Stomach (tissue), 9 donors: ENCODE results near the gene WDR70. TPM values are rescaled to one million over a fixed set of nuclear protein-coding genes. Genes with fewer than 3 reads are reported as not detected.

Source experiments
- DNase-seq, 2 donors: peaks; one replicate each; pipeline versions ENCODE4 v3.0.0 to v3.0.0-alpha.2; 2013 to 2019
- H3K27ac ChIP-seq, 5 donors: fragments of 200-600 bp in 4 of 5; sonication (generic) in 4 of 5; one replicate each; pipeline ENCODE4 v1.5.1; 2013 to 2019; ENCODE audit warnings: mild to moderate bottlenecking in 1 of 5, moderate library complexity in 1 of 5
- H3K27me3 ChIP-seq, 3 donors: fragments of 200-600 bp; sonication (generic); one replicate each; pipeline ENCODE4 v1.5.1; 2017 to 2019; ENCODE audit warnings: mixed run types in 1 of 3
- H3K36me3 ChIP-seq, 4 donors: fragments of 200-600 bp; sonication (generic); 1 replicate in 3 of 4; 2 replicates in 1 of 4; pipeline ENCODE4 v1.5.1; 2016 to 2019
- H3K4me1 ChIP-seq, 4 donors: fragments of 200-600 bp; sonication (generic); one replicate each; pipeline ENCODE4 v1.5.1; 2016 to 2019
- H3K4me3 ChIP-seq, 4 donors: fragments of 200-600 bp; sonication (generic) in 3 of 4; one replicate each; pipeline ENCODE4 v1.5.1; 2016 to 2019; ENCODE audit warnings: mild to moderate bottlenecking in 1 of 4
- H3K9me3 ChIP-seq, 4 donors: fragments of 200-600 bp; sonication (generic); one replicate each; pipeline ENCODE4 v1.5.1; 2016 to 2019
- CTCF ChIP-seq, 7 experiments: fragments of 450-650 bp in 4 of 7; fragments of 200-600 bp in 3 of 7; sonication (generic) in 3 of 7; IDR thresholded peaks; one replicate each; pipeline ENCODE4 v1.5.1; 2016 to 2019; ENCODE audit warnings: antibody characterized with exemption in 7 of 7, control low read depth in 2 of 7, mild to moderate bottlenecking in 1 of 7
- EP300 ChIP-seq: sonication (generic); formaldehyde crosslinking; IDR thresholded peaks from one replicate; pipeline ENCODE4 v1.6.1; 2017; ENCODE audit warnings: antibody characterized with exemption
- POLR2A ChIP-seq, 4 donors: fragments of 450-650 bp; IDR thresholded peaks; one replicate each; pipeline ENCODE4 v1.6.1; 2016; ENCODE audit warnings: antibody characterized with exemption in 4 of 4, control low read depth in 2 of 4, mild to moderate bottlenecking in 1 of 4, moderate library complexity in 1 of 4
- POLR2AphosphoS5 ChIP-seq, 3 donors: sonication (generic); formaldehyde crosslinking; IDR thresholded peaks; one replicate each; pipeline ENCODE4 v1.6.1; 2016; ENCODE audit warnings: antibody characterized with exemption in 3 of 3
- WGBS, 5 donors: extraction: QIAGEN DNeasy Blood & Tissue Kit in 3 of 5; methylation state at CpG; one replicate each; pipeline versions ENCODE4 v1.1.5 to v1.1.7; 2013 to 2018; 5-methylcytosine and 5-hydroxymethylcytosine counted together
- intact Hi-C: fragments of 100-400 bp; cut with DNase I; formaldehyde crosslinking; loops from one replicate; pipeline ENCODE4 v1.15.1; 2023; ENCODE audit warnings: low total_unique reads
- polyA plus RNA-seq, 3 donors: library from polyadenylated mRNA; stranded (reverse); fragments of 200-250 nt; gene quantifications; one replicate each; pipeline ENCODE4 v1.2.3, GENCODE V29; 2013
- total RNA-seq, 5 donors: library from RNA; depleted of rRNA; stranded (reverse); fragments of >200 nt; gene quantifications; one replicate each; pipeline versions ENCODE4 v1.1.0 to v1.2.3, GENCODE V29; 2014 to 2016
- donor health status: healthy with polysubstance abuse.
- donor health status: Bipolar disorder and iron deficiency.
- donor health status: healthy.

The WDR70 gene
- total and polyA plus RNA-seq, 8 donors, result 13.0 to 131 (median 35.0) TPM

GRCh38 chr5:37533851-37534250, 154.7 kb downstream of the WDR70 start:
- intact Hi-C loops, result no loop called here

GRCh38 chr5:37539459-37539858, 160.3 kb downstream of the WDR70 start:
- intact Hi-C loops, result no loop called here
- Histone ChIP-seq H3K27me3 (no peaks in the 10 kb centered on the region), H3K27ac (no peak overlapping the region), H3K36me3 (peaks cover 0 to 7% (median 0%) of the 10 kb centered on the region in 4 donors), H3K9me3 (no peaks in the 10 kb centered on the region), H3K4me3 (no peak overlapping the region), H3K4me1 (no peaks in the 10 kb centered on the region)
- 92 to 98% (median 97%) methylated on average over 3 of the region's 3 CpGs for WGBS, 5 donors
- no peak for DNase-seq
- no peak for TF ChIP-seq CTCF (IDR thresholded peaks at IDR 0.05)

More at GRCh38 chr5:37533851-37534250, 154.7 kb downstream of the WDR70 start:
- H3K9me3 ChIP-seq, result peaks cover 0 to 3% (median 0%) of the 10 kb centered on the region in 4 donors
- DNase-seq, result no peak
- H3K27me3 ChIP-seq, result no peaks in the 10 kb centered on the region
- H3K4me3 ChIP-seq, result no peak overlapping the region
- no peak overlapping the region for H3K27ac ChIP-seq
- peaks cover 0 to 28% (median 14%) of the 10 kb centered on the region in 4 donors for H3K36me3 ChIP-seq
- no peaks in the 10 kb centered on the region for H3K4me1 ChIP-seq
- TF ChIP-seq EP300 (no peak), POLR2AphosphoS5 (IDR thresholded peaks at IDR 0.05) (no peak), CTCF (IDR thresholded peaks at IDR 0.05) (no peak), POLR2A (IDR thresholded peaks at IDR 0.05) (no peak)
- 97 to 100% (median 98%) methylated on average over 5 to 6 of the region's 6 CpGs for WGBS, 5 donors

GRCh38 chr5:37543216-37543615, 164.1 kb downstream of the WDR70 start:
- no peaks in the 10 kb centered on the region for H3K9me3 ChIP-seq
- no peak for DNase-seq
- no peaks in the 10 kb centered on the region for H3K27me3 ChIP-seq
- peaks cover 0 to under 1% (median 0%) of the 10 kb centered on the region in 4 donors for H3K36me3 ChIP-seq
- intact Hi-C loops, result no loop called here
- H3K4me1 ChIP-seq, result no peaks in the 10 kb centered on the region
- TF ChIP-seq POLR2A (IDR thresholded peaks at IDR 0.05), result no peak
- TF ChIP-seq POLR2AphosphoS5 (IDR thresholded peaks at IDR 0.05), result no peak
- H3K27ac ChIP-seq, result no peak overlapping the region
- 96 to 100% (median 99%) methylated on average over 1 of the region's 1 CpG for WGBS, 5 donors
- no peak overlapping the region for H3K4me3 ChIP-seq

DNA sequence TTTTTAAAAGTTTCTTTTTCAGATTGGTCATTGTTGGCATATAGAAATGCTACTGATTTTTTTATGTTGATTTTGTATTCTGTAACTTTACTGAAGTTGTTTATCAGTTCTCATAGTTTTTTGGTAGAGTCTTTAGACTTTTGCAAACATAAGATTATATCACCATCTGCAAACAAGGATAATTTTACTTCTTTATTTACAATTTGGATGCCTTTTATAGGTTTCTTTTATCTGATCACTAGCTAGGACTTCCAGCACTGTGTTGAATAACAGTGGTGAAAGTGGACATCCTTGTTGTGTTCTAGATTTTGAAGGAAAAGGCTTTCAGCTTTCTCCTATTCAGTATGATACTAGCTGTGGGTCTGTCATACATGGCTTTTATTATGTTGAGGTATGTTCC, 170.3 kb downstream of the WDR70 start:
- H3K4me3 ChIP-seq, result no peak overlapping the region
- peaks cover 0 to 20% (median 5%) of the 10 kb centered on the region in 4 donors for H3K4me1 ChIP-seq
- H3K27ac ChIP-seq, result no peak overlapping the region
- TF ChIP-seq POLR2A (IDR thresholded peaks at IDR 0.05) (no peak), CTCF (IDR thresholded peaks at IDR 0.05) (no peak), EP300 (no peak), POLR2AphosphoS5 (IDR thresholded peaks at IDR 0.05) (no peak)
- no peaks in the 10 kb centered on the region for H3K27me3 ChIP-seq
- DNase-seq, result no peak
- no peaks in the 10 kb centered on the region for H3K9me3 ChIP-seq
- intact Hi-C loops, result no loop called here
- no peaks in the 10 kb centered on the region for H3K36me3 ChIP-seq

DNA sequence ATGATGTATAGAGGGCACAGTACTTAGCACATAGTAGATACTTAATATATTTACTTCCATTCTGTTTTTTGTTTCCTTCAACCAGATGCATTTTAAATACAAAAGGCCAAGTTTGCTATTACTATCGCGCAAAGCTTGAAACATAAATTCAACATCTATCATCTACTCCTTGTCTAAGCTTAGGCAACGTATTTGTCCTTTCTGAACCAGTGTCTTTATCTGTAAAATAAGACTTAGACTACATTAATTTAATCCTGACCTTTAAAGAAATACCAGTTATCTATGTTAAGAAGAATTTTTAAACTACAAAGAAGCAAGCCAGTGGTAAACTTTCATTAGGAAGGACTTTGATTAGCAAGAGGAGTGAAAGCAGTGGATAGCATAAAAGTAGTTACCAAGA, 173.0 kb downstream of the WDR70 start:
- H3K27ac ChIP-seq, result no peak overlapping the region
- WGBS, 5 donors, result 73 to 87% (median 85%) methylated on average over 3 of the region's 3 CpGs
- intact Hi-C loops, result no loop called here

More for the DNA sequence above, 173.0 kb downstream of the WDR70 start:
- Histone ChIP-seq H3K27me3 (no peaks in the 10 kb centered on the region), H3K4me1 (peaks cover 0 to 20% (median 5%) of the 10 kb centered on the region in 4 donors), H3K36me3 (no peaks in the 10 kb centered on the region), H3K9me3 (no peaks in the 10 kb centered on the region), H3K4me3 (no peak overlapping the region)
- TF ChIP-seq EP300 (no peak), CTCF (IDR thresholded peaks at IDR 0.05) (no peak), POLR2AphosphoS5 (IDR thresholded peaks at IDR 0.05) (no peak), POLR2A (IDR thresholded peaks at IDR 0.05) (no peak)
- no peak for DNase-seq
